SK-N-SH treated with all-trans-retinoic acid at 6 μM for 48 hours (cell line): Measurements from ENCODE around the gene ATP11A.

ENCODE experiments used
- ARNTL ChIP-seq: fragments of 450-650 bp; formaldehyde crosslinking; IDR thresholded peaks from 2 replicates; pipeline ENCODE4 v1.5.0; 2020; ENCODE audit warnings: low read depth, mild to moderate bottlenecking, moderate library complexity, borderline replicate concordance
- ISL1 ChIP-seq: fragments of 250-450 bp; sonication (Bioruptor Pico); IDR thresholded peaks from 2 replicates; pipeline ENCODE4 v2.1.2; 2022; ENCODE audit warnings: mild to moderate bottlenecking, moderate library complexity
- OSR1 ChIP-seq: fragments of 250-450 bp; sonication (Bioruptor Pico); IDR thresholded peaks from 2 replicates; pipeline ENCODE4 v1.8.0; 2022; ENCODE audit warnings: moderate library complexity, mild to moderate bottlenecking, inconsistent platforms
- PPARA ChIP-seq: fragments of 250-450 bp; sonication (Bioruptor Pico); IDR thresholded peaks from 2 replicates; pipeline ENCODE4 v1.5.0; 2020; ENCODE audit warnings: mild to moderate bottlenecking, borderline replicate concordance
- TF ChIP-seq, protein P1 (sequence below): fragments of 250-450 bp; sonication (Bioruptor Pico); IDR thresholded peaks from 2 replicates; pipeline ENCODE4 v1.5.1; 2020; ENCODE audit warnings: low read depth, mild to moderate bottlenecking, moderate library complexity
- TF ChIP-seq, protein P2 (sequence below): fragments of 250-450 bp; sonication (Bioruptor Pico); IDR thresholded peaks from 2 replicates; pipeline ENCODE4 v1.8.0; 2020; ENCODE audit warnings: mild to moderate bottlenecking, moderate library complexity, borderline replicate concordance

DNA sequence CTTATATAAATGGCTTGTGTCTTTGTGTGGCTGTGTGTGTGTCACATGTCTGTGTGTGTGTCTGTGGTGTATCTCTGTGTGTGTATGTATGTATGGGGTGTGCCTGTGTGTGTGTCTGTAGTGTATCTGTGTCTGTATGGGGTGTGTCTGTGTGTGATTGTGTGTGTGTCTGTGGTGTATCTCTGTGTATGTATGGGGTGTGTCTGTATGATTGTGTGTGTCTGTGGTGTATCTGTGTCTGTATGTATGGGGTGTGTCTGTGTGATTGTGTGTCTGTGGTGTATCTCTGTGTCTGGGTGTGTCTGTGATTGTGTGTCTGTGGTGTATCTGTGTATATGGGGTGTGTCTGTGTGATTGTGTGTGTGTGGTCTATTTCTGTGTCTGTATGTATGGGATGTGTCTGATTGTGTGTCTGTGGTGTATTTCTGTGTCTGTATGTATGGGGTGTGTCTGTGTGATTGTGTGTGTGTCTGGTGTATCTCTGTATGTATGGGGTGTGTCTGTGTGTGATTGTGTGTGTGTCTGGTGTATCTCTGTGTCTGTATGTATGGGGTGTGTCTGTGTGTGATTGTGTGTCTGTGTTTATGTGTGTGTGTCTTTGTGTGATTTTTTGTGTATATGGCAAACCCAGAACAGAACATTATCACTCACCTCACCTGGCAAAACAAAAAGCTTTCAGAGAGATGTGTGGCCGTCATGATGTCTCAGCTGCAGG, 223.0 kb downstream of the ATP11A start:
- TF ChIP-seq, protein P1, sequence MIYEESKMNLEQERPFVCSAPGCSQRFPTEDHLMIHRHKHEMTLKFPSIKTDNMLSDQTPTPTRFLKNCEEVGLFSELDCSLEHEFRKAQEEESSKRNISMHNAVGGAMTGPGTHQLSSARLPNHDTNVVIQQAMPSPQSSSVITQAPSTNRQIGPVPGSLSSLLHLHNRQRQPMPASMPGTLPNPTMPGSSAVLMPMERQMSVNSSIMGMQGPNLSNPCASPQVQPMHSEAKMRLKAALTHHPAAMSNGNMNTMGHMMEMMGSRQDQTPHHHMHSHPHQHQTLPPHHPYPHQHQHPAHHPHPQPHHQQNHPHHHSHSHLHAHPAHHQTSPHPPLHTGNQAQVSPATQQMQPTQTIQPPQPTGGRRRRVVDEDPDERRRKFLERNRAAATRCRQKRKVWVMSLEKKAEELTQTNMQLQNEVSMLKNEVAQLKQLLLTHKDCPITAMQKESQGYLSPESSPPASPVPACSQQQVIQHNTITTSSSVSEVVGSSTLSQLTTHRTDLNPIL (CRISPR knock-in tag) = no peak
- TF ChIP-seq OSR1 (CRISPR knock-in tag) = no peak
- no peak for TF ChIP-seq PPARA (CRISPR knock-in tag)
- TF ChIP-seq ISL1 = no peak
- TF ChIP-seq, protein P2, sequence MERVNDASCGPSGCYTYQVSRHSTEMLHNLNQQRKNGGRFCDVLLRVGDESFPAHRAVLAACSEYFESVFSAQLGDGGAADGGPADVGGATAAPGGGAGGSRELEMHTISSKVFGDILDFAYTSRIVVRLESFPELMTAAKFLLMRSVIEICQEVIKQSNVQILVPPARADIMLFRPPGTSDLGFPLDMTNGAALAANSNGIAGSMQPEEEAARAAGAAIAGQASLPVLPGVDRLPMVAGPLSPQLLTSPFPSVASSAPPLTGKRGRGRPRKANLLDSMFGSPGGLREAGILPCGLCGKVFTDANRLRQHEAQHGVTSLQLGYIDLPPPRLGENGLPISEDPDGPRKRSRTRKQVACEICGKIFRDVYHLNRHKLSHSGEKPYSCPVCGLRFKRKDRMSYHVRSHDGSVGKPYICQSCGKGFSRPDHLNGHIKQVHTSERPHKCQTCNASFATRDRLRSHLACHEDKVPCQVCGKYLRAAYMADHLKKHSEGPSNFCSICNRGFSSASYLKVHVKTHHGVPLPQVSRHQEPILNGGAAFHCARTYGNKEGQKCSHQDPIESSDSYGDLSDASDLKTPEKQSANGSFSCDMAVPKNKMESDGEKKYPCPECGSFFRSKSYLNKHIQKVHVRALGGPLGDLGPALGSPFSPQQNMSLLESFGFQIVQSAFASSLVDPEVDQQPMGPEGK (CRISPR knock-in tag) = no peak
- TF ChIP-seq ARNTL (CRISPR knock-in tag) = no peak
